ENCODE results near the gene TRAF1. TPM values are rescaled to one million over a fixed set of nuclear protein-coding genes. Genes with fewer than 3 reads are reported as not detected.

The TRAF1 gene
- total RNA-seq, 2 experiments from 2014 or later: 97.1 to 102 TPM

DNA sequence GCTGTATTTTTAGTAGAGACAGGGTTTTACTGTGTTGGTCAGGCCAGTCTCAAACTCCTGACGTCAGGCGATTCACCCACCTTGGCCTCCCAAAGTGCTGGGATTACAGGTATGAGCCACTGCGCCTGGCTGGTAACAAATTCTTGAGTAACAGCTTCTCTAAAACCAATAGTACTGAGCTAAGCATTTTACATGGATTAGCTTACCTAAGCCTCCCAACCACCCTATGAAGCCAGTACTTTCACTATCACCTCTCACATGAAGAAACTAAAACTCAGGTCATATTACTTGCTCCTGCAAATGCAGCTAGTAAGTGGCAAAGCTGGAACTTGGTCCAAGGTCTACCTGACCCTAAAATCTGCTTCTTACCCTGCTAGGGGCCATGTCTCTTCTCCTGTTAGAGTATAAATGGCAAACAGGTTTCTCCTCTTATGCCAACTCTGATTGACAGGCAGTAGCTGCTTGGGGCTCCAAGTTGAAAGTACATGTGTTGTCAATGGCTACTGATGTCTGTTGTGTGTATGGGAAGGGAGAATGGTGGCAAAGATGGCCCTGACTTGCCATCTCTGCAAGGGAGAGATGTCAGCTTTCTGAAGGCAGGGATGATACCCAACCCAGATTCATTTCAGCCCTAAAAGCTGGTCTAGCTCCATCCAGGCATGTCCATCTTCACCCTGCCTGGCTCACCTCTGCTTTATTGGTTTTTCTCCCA, 53.6 kb downstream of the TRAF1 start:
- POLR2A ChIA-PET: interaction anchor here (0.6 to 9.9 kb wide), 17 partner anchors 10 to 80 kb away, joined by 3 to 210 read pairs (median 5); partner anchors contain the start of genes FBXW2 and TRAF1
- Mint-ChIP-seq H3K27me3 (no peaks in the 10 kb centered on the region), H3K27ac (peak overlapping the region; percentile 89), H3K9me3 (no peaks in the 10 kb centered on the region), H3K4me1 (peaks cover 69% of the 10 kb centered on the region), H3K4me3 (peak overlapping the region; percentile 91), H3K36me3 (peaks cover 70% of the 10 kb centered on the region)
- DNase-seq (no peak), ATAC-seq (ENCODE audit: low read depth) (no peak)

DNA sequence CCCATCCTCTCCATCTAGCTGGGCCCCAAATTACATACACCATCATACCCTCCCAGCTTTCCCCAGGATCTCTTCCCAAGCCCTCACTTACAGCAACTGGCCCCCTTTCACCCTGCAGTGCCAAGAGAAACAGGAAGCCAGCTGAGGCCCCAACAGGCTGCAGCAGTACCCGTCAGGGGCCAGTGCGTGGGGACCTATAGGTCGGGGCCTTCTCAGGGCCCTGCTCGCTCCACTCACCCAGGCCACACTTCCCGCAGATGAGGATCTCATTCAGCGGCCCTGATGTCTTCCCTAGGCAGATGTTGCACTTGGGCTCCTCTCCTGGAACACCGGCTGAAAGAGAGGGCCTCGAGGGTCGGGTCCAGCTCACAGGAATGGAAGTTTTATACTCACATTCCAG, 56.4 kb downstream of the TRAF1 start:
- DNase-seq: no peak
- H3K9me3 Mint-ChIP-seq: no peaks in the 10 kb centered on the region
- H3K27ac Mint-ChIP-seq: peak overlapping the region; percentile 99
- no peak for ATAC-seq (ENCODE audit: low read depth)
- H3K36me3 Mint-ChIP-seq: peaks cover 58% of the 10 kb centered on the region
- H3K27me3 Mint-ChIP-seq: no peaks in the 10 kb centered on the region
- POLR2A ChIA-PET: interaction anchor here (1.2 to 4.4 kb wide), 9 partner anchors 21 to 77 kb away, joined by 4 to 35 read pairs (median 9); partner anchors contain the start of genes FBXW2, PSMD5 and TRAF1
- H3K4me3 Mint-ChIP-seq: no peak overlapping the region
- peaks cover 64% of the 10 kb centered on the region for H3K4me1 Mint-ChIP-seq

DNA sequence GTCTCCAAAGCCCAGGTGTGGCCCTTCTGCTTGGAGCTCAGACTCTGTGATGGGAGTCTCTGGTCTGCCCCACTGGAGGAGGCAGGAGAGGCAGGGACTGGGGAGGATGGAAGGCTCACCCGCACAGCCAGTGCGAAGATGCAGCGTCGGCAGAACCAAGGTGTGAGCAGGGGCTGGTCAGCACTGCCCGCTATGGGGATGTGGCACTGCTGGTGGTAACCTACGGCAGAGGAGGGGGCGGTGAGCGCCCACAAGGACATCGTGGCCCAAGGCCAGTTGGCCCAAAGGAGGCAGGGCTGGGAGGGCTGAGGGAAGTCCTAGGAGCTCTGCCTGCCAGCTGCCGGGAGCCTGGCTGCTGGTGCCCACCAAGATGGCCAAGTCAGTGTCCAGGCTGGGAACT, 56.9 kb downstream of the TRAF1 start:
- peak overlapping the region; percentile 99 for H3K27ac Mint-ChIP-seq
- POLR2A ChIA-PET: interaction anchor here (0.9 to 4.4 kb wide), 13 partner anchors 21 to 202 kb away, joined by 3 to 35 read pairs (median 6); partner anchors contain the start of genes FBXW2, PSMD5 and TRAF1
- DNase-seq (no peak), ATAC-seq (ENCODE audit: low read depth) (no peak)
- H3K27me3 Mint-ChIP-seq: no peaks in the 10 kb centered on the region
- H3K9me3 Mint-ChIP-seq: no peaks in the 10 kb centered on the region
- peaks cover 59% of the 10 kb centered on the region for H3K4me1 Mint-ChIP-seq
- peaks cover 55% of the 10 kb centered on the region for H3K36me3 Mint-ChIP-seq
- H3K4me3 Mint-ChIP-seq: peak overlapping the region; percentile 92

DNA sequence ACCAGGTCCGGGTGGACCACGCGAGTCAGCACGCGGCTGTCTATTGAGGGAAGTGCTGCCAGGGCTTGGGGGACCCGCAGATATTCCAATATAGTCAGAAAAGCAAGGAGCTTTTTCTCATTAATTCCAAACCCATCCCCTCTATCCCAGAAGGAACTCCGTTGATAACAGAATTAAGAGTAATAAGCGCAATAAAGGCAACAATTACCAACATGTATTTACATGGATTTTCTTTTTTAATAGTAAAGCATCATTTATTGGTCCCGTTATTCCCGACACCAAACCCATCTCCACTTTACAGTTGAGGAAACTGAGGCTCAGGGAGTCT, 57.3 kb downstream of the TRAF1 start:
- no peaks in the 10 kb centered on the region for H3K27me3 Mint-ChIP-seq
- DNase-seq (no peak), ATAC-seq (ENCODE audit: low read depth) (no peak)
- no peaks in the 10 kb centered on the region for H3K9me3 Mint-ChIP-seq
- H3K36me3 Mint-ChIP-seq: peaks cover 51% of the 10 kb centered on the region
- H3K4me1 Mint-ChIP-seq: peaks cover 55% of the 10 kb centered on the region
- peak overlapping the region; percentile 92 for H3K4me3 Mint-ChIP-seq
- POLR2A ChIA-PET: interaction anchor here (0.8 to 4.4 kb wide), 13 partner anchors 10 to 202 kb away, joined by 3 to 35 read pairs (median 5); partner anchors contain the start of genes FBXW2 and TRAF1
- H3K27ac Mint-ChIP-seq: peak overlapping the region; percentile 99

DNA sequence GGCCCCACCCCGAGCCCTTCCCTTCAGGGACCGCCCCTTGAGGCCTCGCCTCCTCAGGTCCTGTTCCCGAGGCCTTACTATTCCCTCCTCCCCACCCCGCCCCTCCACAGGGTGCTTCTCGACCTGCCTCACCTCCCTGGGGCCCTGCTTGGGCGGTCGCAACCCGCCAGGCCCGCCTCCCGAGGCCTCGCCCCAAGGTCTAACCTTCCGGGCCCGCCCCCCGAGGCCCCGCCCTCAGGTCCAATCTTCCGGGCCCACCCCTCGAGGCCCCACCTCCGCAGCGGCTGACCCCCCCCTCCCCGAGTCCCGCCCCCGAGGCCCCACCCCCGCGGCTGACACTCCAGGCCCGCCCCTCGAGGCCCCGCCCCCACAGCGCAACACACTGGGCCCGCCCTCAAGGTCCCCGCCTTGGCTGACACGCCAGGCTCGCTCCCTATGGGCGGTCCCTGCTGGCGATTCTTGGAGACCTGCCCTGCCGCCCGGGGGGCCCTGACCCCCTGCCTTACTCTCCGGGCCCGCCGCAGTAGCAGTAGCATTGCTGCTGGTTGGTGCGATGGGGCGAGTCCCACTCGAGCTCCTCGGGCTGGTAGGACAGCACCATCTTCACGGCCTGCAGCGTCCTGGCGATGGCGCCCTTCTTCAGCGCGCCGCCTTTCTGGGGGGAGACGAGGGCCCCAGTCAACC, 57.8 kb downstream of the TRAF1 start:
- POLR2A ChIA-PET: interaction anchor here (0.8 to 4.4 kb wide), 17 partner anchors 8 to 202 kb away, joined by 3 to 35 read pairs (median 5); partner anchors contain the start of genes FBXW2, PHF19 and TRAF1
- ATAC-seq (ENCODE audit: low read depth): peak; percentile 92
- Mint-ChIP-seq H3K27me3 (no peaks in the 10 kb centered on the region), H3K36me3 (peaks cover 51% of the 10 kb centered on the region), H3K4me3 (peak overlapping the region; percentile 92), H3K27ac (peak overlapping the region; percentile 99), H3K4me1 (peaks cover 50% of the 10 kb centered on the region), H3K9me3 (no peaks in the 10 kb centered on the region)
- DNase-seq: peak; percentile 98

DNA sequence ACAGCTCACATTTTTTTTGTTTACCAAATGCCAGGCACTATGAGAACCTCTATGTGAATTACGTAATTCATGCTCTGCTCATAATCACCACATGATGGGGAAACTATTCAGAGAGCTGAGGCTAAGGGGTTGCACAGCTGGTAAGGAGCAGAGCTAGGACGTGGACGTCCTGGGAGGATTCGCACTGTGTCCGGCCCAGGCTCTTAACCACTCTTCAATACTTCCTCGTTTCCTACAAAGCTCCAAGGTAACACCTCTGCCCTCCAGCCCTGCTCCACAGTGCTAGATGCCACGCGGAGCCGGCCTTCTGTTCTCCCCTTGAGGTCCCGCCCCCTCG, 58.3 kb downstream of the TRAF1 start:
- DNase-seq (no peak), ATAC-seq (ENCODE audit: low read depth) (no peak)
- Mint-ChIP-seq H3K4me1 (peaks cover 45% of the 10 kb centered on the region), H3K27ac (peak overlapping the region; percentile 62), H3K4me3 (peak overlapping the region; percentile 77), H3K36me3 (peaks cover 46% of the 10 kb centered on the region), H3K27me3 (no peaks in the 10 kb centered on the region), H3K9me3 (no peaks in the 10 kb centered on the region)
- POLR2A ChIA-PET: interaction anchor here (0.8 to 4.4 kb wide), 12 partner anchors 9 to 75 kb away, joined by 3 to 35 read pairs (median 10); partner anchors contain the start of genes FBXW2, PHF19 and TRAF1

DNA sequence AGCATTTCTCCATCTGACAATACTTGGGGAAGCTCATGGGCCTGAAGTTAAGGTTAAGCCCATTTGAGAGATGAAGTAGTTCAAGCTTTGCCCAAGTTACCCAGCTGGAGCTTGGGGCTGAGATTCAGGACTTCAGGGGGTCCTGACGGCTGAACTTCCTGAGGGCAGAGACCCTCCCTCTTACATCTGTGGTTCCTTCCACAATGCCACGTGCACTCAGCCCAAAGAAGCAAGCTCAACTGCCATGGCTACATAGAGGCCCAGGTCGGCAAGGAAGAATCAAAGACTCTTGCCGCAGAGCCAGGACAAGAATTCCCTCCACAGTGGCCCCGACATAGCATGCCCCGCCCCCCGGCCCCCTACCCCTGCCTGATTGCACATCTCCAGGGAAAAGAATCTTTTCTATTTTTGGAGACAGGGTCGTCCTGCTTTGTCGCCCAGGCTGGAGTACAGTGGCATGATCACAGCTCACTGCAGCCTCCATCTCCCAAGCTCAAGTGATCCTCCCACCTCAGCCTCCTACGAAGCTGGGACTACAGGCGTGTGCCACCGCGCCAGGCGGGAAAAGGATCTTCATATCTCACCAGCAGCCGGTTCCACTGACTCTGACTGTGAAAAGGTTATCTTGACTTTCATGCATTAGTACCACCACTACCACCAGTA, 58.8 kb downstream of the TRAF1 start:
- no peaks in the 10 kb centered on the region for H3K27me3 Mint-ChIP-seq
- H3K27ac Mint-ChIP-seq: peak overlapping the region; percentile 62
- DNase-seq (no peak), ATAC-seq (ENCODE audit: low read depth) (no peak)
- peaks cover 44% of the 10 kb centered on the region for H3K36me3 Mint-ChIP-seq
- POLR2A ChIA-PET: interaction anchor here (0.8 to 4.4 kb wide), 11 partner anchors 9 to 75 kb away, joined by 3 to 35 read pairs (median 11); partner anchors contain the start of genes FBXW2, PHF19 and TRAF1
- H3K9me3 Mint-ChIP-seq: no peaks in the 10 kb centered on the region
- H3K4me3 Mint-ChIP-seq: peak overlapping the region; percentile 77
- peaks cover 40% of the 10 kb centered on the region for H3K4me1 Mint-ChIP-seq

DNA sequence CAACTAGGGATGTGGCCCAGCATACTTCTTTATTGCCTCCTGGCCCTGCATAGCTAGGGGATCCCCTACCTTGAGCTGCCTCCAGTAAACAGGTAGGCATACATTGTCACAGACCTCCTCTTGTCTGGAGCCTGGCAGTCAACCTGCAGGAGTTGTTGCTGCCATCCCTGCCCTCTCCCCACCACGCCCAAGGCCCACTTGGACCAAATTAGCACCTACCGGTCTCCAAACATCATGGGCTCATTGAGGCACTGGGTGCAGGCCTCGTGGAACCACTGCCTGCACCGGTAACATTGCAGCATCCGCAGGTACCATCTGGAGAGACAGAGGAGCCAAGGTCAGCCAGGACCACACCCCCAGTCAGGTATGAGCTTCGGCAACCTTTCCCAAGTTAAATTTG, 59.9 kb downstream of the TRAF1 start:
- ATAC-seq (ENCODE audit: low read depth): no peak
- peaks cover 40% of the 10 kb centered on the region for H3K36me3 Mint-ChIP-seq
- DNase-seq: no peak
- H3K9me3 Mint-ChIP-seq: no peaks in the 10 kb centered on the region
- POLR2A ChIA-PET: interaction anchor here (2.3 to 4.4 kb wide), 5 partner anchors 20 to 65 kb away, joined by 6 to 35 read pairs (median 11); partner anchors contain the start of gene TRAF1
- no peak overlapping the region for H3K27ac Mint-ChIP-seq
- H3K4me3 Mint-ChIP-seq: no peak overlapping the region
- H3K27me3 Mint-ChIP-seq: no peaks in the 10 kb centered on the region
- H3K4me1 Mint-ChIP-seq: peaks cover 32% of the 10 kb centered on the region

DNA sequence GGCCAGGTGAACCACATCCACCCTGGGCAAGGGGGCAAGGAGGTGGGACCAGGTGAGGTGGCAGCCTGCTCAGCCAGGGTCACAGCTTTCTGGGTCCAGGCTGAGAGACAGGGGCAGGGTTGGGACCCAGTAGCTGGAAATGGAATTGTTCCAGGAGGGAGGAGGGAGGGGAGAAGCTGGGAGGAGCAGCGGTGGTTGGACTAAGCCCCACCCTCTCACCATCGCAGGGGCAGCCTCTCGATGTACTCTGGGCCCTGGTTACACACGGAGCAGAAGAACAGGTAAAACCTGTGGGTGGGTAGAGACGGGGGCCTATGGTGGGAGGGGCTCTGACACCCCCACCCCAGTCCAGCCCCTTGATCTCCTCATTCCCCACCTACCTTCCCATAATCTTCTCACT, 60.8 kb downstream of the TRAF1 start:
- no peak for DNase-seq
- Mint-ChIP-seq H3K27me3 (no peaks in the 10 kb centered on the region), H3K4me3 (no peak overlapping the region), H3K27ac (no peak overlapping the region), H3K9me3 (no peaks in the 10 kb centered on the region), H3K36me3 (peaks cover 34% of the 10 kb centered on the region), H3K4me1 (peaks cover 24% of the 10 kb centered on the region)
- ATAC-seq (ENCODE audit: low read depth): no peak
- POLR2A ChIA-PET: interaction anchor here (0.9 kb wide), 1 partner anchor 19 kb away, joined by 3 read pairs; no protein-coding TSS in a partner anchor

DNA sequence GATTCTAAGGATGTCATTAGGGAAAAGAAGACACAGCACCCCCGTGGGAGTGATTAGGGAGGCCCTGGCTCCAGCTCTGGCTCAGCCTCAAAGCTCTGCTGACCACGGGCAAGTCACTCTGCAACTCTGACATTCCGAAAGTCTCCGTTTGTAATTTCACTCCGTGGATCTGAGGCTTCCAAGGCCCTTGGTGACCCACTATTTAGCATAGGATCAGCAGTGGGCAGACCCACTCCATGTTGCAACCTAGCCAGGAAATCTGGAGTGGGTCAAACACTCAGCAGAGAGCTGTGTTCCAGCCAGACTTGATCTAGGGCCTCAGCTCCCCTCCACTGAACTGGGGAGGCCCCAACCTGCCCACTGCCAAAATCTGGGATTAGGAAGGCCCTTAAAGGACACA, 61.4 kb downstream of the TRAF1 start:
- DNase-seq (no peak), ATAC-seq (ENCODE audit: low read depth) (no peak)
- H3K27me3 Mint-ChIP-seq: no peaks in the 10 kb centered on the region

DNA sequence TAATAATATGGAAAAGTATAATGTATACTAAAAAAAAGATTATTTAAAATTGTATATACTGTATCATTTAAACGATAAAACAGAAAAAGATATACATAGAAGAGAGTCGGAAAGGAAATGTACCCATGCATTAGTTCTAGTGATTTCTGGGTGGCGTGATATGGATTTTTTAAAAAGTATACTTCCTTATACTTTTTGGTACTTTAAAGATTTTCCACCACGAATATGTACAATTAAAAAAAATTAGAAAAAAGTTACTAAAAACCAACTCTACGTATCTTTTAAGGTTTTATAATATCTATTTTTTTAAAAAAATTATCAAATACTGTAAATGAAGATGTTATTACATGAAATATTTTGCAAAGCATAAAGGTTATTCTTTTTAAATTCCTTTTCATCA, 61.9 kb downstream of the TRAF1 start:
- no peak for ATAC-seq (ENCODE audit: low read depth)
- Mint-ChIP-seq H3K27me3 (no peaks in the 10 kb centered on the region), H3K4me1 (peaks cover 17% of the 10 kb centered on the region), H3K27ac (no peak overlapping the region), H3K4me3 (no peak overlapping the region), H3K9me3 (no peaks in the 10 kb centered on the region), H3K36me3 (peaks cover 29% of the 10 kb centered on the region)
- POLR2A ChIA-PET: interaction anchor here (0.9 kb wide), 1 partner anchor 18 kb away, joined by 3 read pairs; no protein-coding TSS in a partner anchor
- DNase-seq: no peak

More for the DNA sequence above, 61.4 kb downstream of the TRAF1 start:
- H3K27ac Mint-ChIP-seq: no peak overlapping the region
- POLR2A ChIA-PET: interaction anchor here (0.9 kb wide), 1 partner anchor 19 kb away, joined by 3 read pairs; no protein-coding TSS in a partner anchor
- no peaks in the 10 kb centered on the region for H3K9me3 Mint-ChIP-seq
- peaks cover 31% of the 10 kb centered on the region for H3K36me3 Mint-ChIP-seq
- no peak overlapping the region for H3K4me3 Mint-ChIP-seq
- peaks cover 20% of the 10 kb centered on the region for H3K4me1 Mint-ChIP-seq

DNA sequence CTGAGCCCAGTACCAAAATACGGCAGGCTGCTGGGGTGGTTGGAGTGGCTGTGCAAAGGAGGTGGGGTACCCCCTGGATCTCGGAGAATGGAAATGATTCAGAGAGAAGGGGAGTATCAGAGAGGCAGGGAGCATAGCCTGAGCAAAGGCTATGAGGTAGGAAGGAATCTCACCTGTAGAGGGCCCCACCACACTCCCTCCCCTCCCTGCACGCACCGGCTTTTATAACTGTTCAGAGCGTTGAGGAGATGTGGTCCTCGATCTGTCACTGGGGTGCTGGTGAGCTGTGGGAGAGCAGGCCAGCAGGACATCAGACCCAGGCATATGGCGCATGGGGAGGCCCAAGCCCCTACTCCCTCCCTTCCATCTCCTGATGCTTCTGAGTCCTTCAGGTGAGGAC, 62.8 kb downstream of the TRAF1 start:
- H3K27me3 Mint-ChIP-seq: no peaks in the 10 kb centered on the region
- peaks cover 23% of the 10 kb centered on the region for H3K36me3 Mint-ChIP-seq
- DNase-seq: no peak
- H3K27ac Mint-ChIP-seq: peak overlapping the region; percentile 5
- no peak overlapping the region for H3K4me3 Mint-ChIP-seq
- H3K9me3 Mint-ChIP-seq: no peaks in the 10 kb centered on the region
- ATAC-seq (ENCODE audit: low read depth): no peak
- peaks cover 13% of the 10 kb centered on the region for H3K4me1 Mint-ChIP-seq
- POLR2A ChIA-PET: no interaction called here

DNA sequence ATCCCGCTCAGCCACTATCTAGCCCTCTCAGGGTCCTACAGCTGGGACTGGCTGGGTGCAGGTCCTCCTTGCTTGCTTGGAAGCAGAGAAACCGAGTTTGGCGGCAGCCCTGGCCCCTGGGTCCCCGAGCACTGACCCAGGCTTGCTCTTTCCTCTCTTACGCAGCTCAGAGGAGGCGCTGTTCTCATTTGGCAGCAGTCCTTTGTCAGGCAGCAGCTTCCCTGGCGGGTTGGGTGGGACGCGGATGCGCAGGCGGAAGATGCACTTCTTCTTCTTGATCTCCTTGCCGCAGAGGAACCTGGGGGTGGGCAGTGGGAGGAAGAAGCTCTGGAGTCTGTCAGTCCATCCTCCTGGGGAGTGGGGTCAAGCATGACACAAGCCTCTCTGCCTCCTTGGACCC, 64.1 kb downstream of the TRAF1 start:
- Mint-ChIP-seq H3K4me1 (peaks cover 8% of the 10 kb centered on the region), H3K27ac (no peak overlapping the region), H3K9me3 (no peaks in the 10 kb centered on the region), H3K27me3 (no peaks in the 10 kb centered on the region), H3K36me3 (peaks cover 21% of the 10 kb centered on the region), H3K4me3 (no peak overlapping the region)
- ATAC-seq (ENCODE audit: low read depth) (no peak), DNase-seq (no peak)
- POLR2A ChIA-PET: interaction anchor here (0.7 kb wide), 1 partner anchor 70 kb away, joined by 3 read pairs; the partner anchor contains the start of gene FBXW2
